ENCODE measurements around the gene OLIG1. TPM values are rescaled to one million over a fixed set of nuclear protein-coding genes. Genes with fewer than 3 reads are reported as not detected.
A peak's percentile ranks its signal among the peaks of the same experiment; 100 is the strongest.

The OLIG1 gene
- total and polyA plus RNA-seq, 7 experiments from 2014 or later: 0.34 to 9.3 TPM; not detected in 5

- DNase-seq: no peak
- H3K36me3 Mint-ChIP-seq: peaks cover 0 to 6% (median 0%) of the 10 kb centered on the region in 5 donors
These were observed 43.0 kb upstream of the OLIG1 start for GRCh38 chr21:33026878-33027400.

GRCh38 chr21:33027401-33028286 lies 42.3 kb upstream of the OLIG1 start:
- Mint-ChIP-seq H3K9me3 (peaks cover 0 to 5% (median 0%) of the 10 kb centered on the region in 11 donors), H3K36me3 (peaks cover 0 to 6% (median 0%) of the 10 kb centered on the region in 5 donors), H3K4me1 (peaks cover 21 to 55% (median 43%) of the 10 kb centered on the region in 7 donors), H3K27me3 (peaks cover 65 to 84% (median 79%) of the 10 kb centered on the region in 5 donors), H3K27ac (no peak overlapping the region), H3K4me3 (peak overlapping the region in 4 of 10 donors; percentile 70 to 87 (median 79))
- Histone ChIP-seq H3K36me3 (ENCODE audit: control insufficient read depth in 2 of 3, insufficient read depth in 3 of 3, low read length in 3 of 3) (no peaks in the 10 kb centered on the region), H3K9me3 (ENCODE audit: control insufficient read depth in 2 of 3, low read length in 3 of 3) (no peaks in the 10 kb centered on the region), H3K27ac (ENCODE audit: low read depth, low read length) (no peak overlapping the region), H3K27me3 (ENCODE audit: control insufficient read depth in 2 of 2, insufficient read depth in 2 of 2, low read length in 2 of 2) (peaks cover 20 to 45% of the 10 kb centered on the region in 2 donors), H3K4me1 (ENCODE audit: control insufficient read depth in 2 of 2, insufficient read depth in 2 of 2, low read length in 2 of 2) (peaks cover 12 to 48% of the 10 kb centered on the region in 2 donors), H3K4me3 (ENCODE audit: low read length) (no peak overlapping the region)
- POLR2A ChIA-PET: no interaction called here
- DNase-seq (no peak), ATAC-seq (peak; percentile 30)
- CTCF ChIA-PET: no interaction called here
- intact Hi-C loops (cut with micrococcal nuclease): loop anchor here in 1 of 2 donors (10.0 kb wide), 1 partner anchor 97 kb away; no protein-coding TSS in a partner anchor

More at GRCh38 chr21:33026878-33027400, 43.0 kb upstream of the OLIG1 start:
- ATAC-seq: no peak
- ChIA-PET POLR2A (no interaction called here), CTCF (no interaction called here)
- Mint-ChIP-seq H3K4me3 (peak overlapping the region in 8 of 10 donors; percentile 41 to 76 (median 59)), H3K4me1 (peaks cover 24 to 62% (median 50%) of the 10 kb centered on the region in 7 donors), H3K27me3 (peaks cover 65 to 84% (median 79%) of the 10 kb centered on the region in 5 donors), H3K9me3 (peaks cover 0 to 5% (median 0%) of the 10 kb centered on the region in 11 donors), H3K27ac (peak overlapping the region in 2 of 9 donors; percentile 28 to 84)
- peaks cover 12 to 48% of the 10 kb centered on the region in 2 donors for H3K4me1 ChIP-seq (ENCODE audit: control insufficient read depth in 2 of 2, insufficient read depth in 2 of 2, low read length in 2 of 2)
- H3K9me3 ChIP-seq (ENCODE audit: control insufficient read depth in 2 of 3, low read length in 3 of 3): no peaks in the 10 kb centered on the region
- H3K27me3 ChIP-seq (ENCODE audit: control insufficient read depth in 2 of 2, insufficient read depth in 2 of 2, low read length in 2 of 2): peaks cover 20 to 43% of the 10 kb centered on the region in 2 donors
- H3K36me3 ChIP-seq (ENCODE audit: control insufficient read depth in 2 of 3, insufficient read depth in 3 of 3, low read length in 3 of 3): no peaks in the 10 kb centered on the region
- intact Hi-C loops (cut with micrococcal nuclease): loop anchor here in 1 of 2 donors (10.0 kb wide), 1 partner anchor 98 kb away; no protein-coding TSS in a partner anchor
- H3K4me3 ChIP-seq (ENCODE audit: low read length): no peak overlapping the region
- no peak overlapping the region for H3K27ac ChIP-seq (ENCODE audit: low read depth, low read length)

GRCh38 chr21:33028287-33028670 lies 41.7 kb upstream of the OLIG1 start:
- Histone ChIP-seq H3K9me3 (ENCODE audit: control insufficient read depth in 2 of 3, low read length in 3 of 3) (no peaks in the 10 kb centered on the region), H3K27ac (ENCODE audit: low read depth, low read length) (no peak overlapping the region), H3K4me3 (ENCODE audit: low read length) (no peak overlapping the region), H3K4me1 (ENCODE audit: control insufficient read depth in 2 of 2, insufficient read depth in 2 of 2, low read length in 2 of 2) (peaks cover 12 to 48% of the 10 kb centered on the region in 2 donors), H3K36me3 (ENCODE audit: control insufficient read depth in 2 of 3, insufficient read depth in 3 of 3, low read length in 3 of 3) (no peaks in the 10 kb centered on the region), H3K27me3 (ENCODE audit: control insufficient read depth in 2 of 2, insufficient read depth in 2 of 2, low read length in 2 of 2) (peaks cover 20 to 45% of the 10 kb centered on the region in 2 donors)
- DNase-seq: no peak
- Mint-ChIP-seq H3K36me3 (peaks cover 0 to 6% (median 0%) of the 10 kb centered on the region in 5 donors), H3K9me3 (peaks cover 0 to 5% (median 0%) of the 10 kb centered on the region in 11 donors), H3K27ac (peak overlapping the region in 2 of 9 donors; percentile 17 to 81), H3K4me1 (peaks cover 20 to 52% (median 41%) of the 10 kb centered on the region in 7 donors), H3K4me3 (peak overlapping the region in 9 of 10 donors; percentile 1 to 87 (median 75)), H3K27me3 (peaks cover 64 to 82% (median 77%) of the 10 kb centered on the region in 5 donors)
- ChIA-PET POLR2A (no interaction called here), CTCF (no interaction called here)
- intact Hi-C loops (cut with micrococcal nuclease): loop anchor here in 1 of 2 donors (10.0 kb wide), 1 partner anchor 97 kb away; no protein-coding TSS in a partner anchor
- no peak for ATAC-seq

GRCh38 chr21:33028773-33029384 lies 41.1 kb upstream of the OLIG1 start:
- Mint-ChIP-seq H3K4me3 (peak overlapping the region; percentile 34 to 87 (median 75)), H3K27me3 (peaks cover 62 to 76% (median 74%) of the 10 kb centered on the region in 5 donors), H3K4me1 (peaks cover 19 to 46% (median 39%) of the 10 kb centered on the region in 7 donors), H3K9me3 (peaks cover 0 to 5% (median 0%) of the 10 kb centered on the region in 11 donors), H3K27ac (peak overlapping the region in 2 of 9 donors; percentile 9 to 58), H3K36me3 (peaks cover 0 to 6% (median 0%) of the 10 kb centered on the region in 5 donors)
- Histone ChIP-seq H3K36me3 (ENCODE audit: control insufficient read depth in 2 of 3, insufficient read depth in 3 of 3, low read length in 3 of 3) (no peaks in the 10 kb centered on the region), H3K4me3 (ENCODE audit: low read length) (peak overlapping the region; percentile 30), H3K4me1 (ENCODE audit: control insufficient read depth in 2 of 2, insufficient read depth in 2 of 2, low read length in 2 of 2) (peaks cover 12 to 44% of the 10 kb centered on the region in 2 donors), H3K27me3 (ENCODE audit: control insufficient read depth in 2 of 2, insufficient read depth in 2 of 2, low read length in 2 of 2) (peaks cover 20 to 45% of the 10 kb centered on the region in 2 donors), H3K9me3 (ENCODE audit: control insufficient read depth in 2 of 3, low read length in 3 of 3) (no peaks in the 10 kb centered on the region), H3K27ac (ENCODE audit: low read depth, low read length) (no peak overlapping the region)
- POLR2A ChIA-PET: no interaction called here
- DNase-seq: peak in 3 of 9 donors; percentile 37 to 46 (median 40)
- intact Hi-C loops (cut with micrococcal nuclease): loop anchor here in 1 of 2 donors (10.0 kb wide), 1 partner anchor 96 kb away; no protein-coding TSS in a partner anchor
- CTCF ChIA-PET: no interaction called here
- ATAC-seq: peak; percentile 56

- peak overlapping the region; percentile 30 for H3K4me3 ChIP-seq (ENCODE audit: low read length)
- H3K9me3 Mint-ChIP-seq: peaks cover 0 to 2% (median 0%) of the 10 kb centered on the region in 11 donors
- intact Hi-C loops (cut with micrococcal nuclease): loop anchor here in 1 of 2 donors (10.0 kb wide), 1 partner anchor 95 kb away; no protein-coding TSS in a partner anchor
- peak overlapping the region in 2 of 9 donors; percentile 9 to 55 for H3K27ac Mint-ChIP-seq
- H3K27me3 ChIP-seq (ENCODE audit: control insufficient read depth in 2 of 2, insufficient read depth in 2 of 2, low read length in 2 of 2): peaks cover 20 to 42% of the 10 kb centered on the region in 2 donors
- ATAC-seq (no peak), DNase-seq (no peak)
- peaks cover 0 to 3% (median 0%) of the 10 kb centered on the region in 5 donors for H3K36me3 Mint-ChIP-seq
- H3K36me3 ChIP-seq (ENCODE audit: control insufficient read depth in 2 of 3, insufficient read depth in 3 of 3, low read length in 3 of 3): no peaks in the 10 kb centered on the region
- peaks cover 15 to 40% (median 33%) of the 10 kb centered on the region in 7 donors for H3K4me1 Mint-ChIP-seq
- H3K9me3 ChIP-seq (ENCODE audit: control insufficient read depth in 2 of 3, low read length in 3 of 3): no peaks in the 10 kb centered on the region
- POLR2A ChIA-PET: no interaction called here
- H3K4me3 Mint-ChIP-seq: peak overlapping the region in 9 of 10 donors; percentile 34 to 87 (median 75)
- no peak overlapping the region for H3K27ac ChIP-seq (ENCODE audit: low read depth, low read length)
- H3K27me3 Mint-ChIP-seq: peaks cover 62 to 74% (median 72%) of the 10 kb centered on the region in 5 donors
- CTCF ChIA-PET: no interaction called here
- H3K4me1 ChIP-seq (ENCODE audit: control insufficient read depth in 2 of 2, insufficient read depth in 2 of 2, low read length in 2 of 2): peaks cover 6 to 38% of the 10 kb centered on the region in 2 donors
These were observed 40.5 kb upstream of the OLIG1 start for GRCh38 chr21:33029385-33029921.

All from naive thymus-derived CD4-positive, alpha-beta T cell (primary cell).